HG02981 (cell line): ENCODE results near the gene MAGT1.
"Not testable (repeated sequence)": the region's sequence is repeated elsewhere in the genome, so short reads cannot be mapped to it uniquely, and the experiment has no call there.

ENCODE experiments used
- ATAC-seq: cut with Tn5 transposase; IDR thresholded peaks from one replicate; pipeline ENCODE4 v1.9.1; 2021; ENCODE audit warnings: mild to moderate bottlenecking, moderate library complexity; ENCODE audit not compliant: unreplicated experiment

Gene MAGT1

DNA sequence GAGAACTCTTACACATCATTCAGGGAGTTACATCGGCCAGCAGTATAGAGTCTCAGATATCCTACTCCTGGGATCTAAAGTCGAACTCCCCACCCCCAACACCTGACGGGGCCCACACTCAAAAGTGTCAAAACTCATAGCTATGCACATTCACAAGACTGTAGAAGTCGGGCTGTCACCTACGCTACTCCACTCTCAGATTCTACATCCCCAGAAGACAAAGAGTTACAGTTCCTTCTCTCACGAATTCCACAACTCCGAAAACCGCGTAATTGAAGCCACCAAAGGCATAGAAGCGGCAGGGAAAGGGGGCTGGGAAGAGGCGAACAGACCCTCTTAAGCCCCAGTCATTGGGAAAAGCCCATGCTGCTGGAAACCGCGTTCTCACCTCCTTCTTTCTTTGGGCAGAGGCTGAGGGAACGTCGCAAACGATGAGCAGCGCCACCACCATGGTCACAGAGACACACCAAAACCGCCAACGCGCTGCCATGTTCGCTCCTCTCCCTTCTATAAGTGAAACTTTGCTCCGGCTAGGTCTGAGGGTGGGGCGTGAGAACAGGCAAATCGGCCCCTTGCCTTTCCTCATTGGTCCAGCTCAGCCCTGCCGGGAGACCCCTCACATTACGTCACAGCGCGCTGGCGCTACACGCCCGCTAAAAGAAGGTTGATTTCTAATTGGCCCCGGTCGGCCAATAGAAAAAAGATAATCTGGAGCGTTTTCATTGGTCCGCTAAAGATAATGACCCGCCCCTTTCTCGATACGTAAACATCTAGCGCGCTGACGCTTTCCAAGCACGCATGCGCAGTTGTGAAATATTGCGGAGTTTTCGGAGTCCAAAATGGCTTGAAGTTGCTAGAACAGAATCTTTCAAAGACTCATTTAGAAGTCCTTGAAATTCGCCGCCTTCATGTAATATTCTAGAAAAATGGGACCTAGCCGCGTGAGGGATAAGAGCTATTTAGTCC lies at the start of gene MAGT1:
TSS of gene MAGT1 (minus strand) at position 515 of the 966 bp plus-strand sequence. CDS start at position 490, 25 bp downstream.
- ATAC-seq, result peak; percentile 88

- ATAC-seq, result not testable (repeated sequence)
Observed at GRCh38 chrX:77945031-77945430, 49.8 kb upstream of the MAGT1 start.

DNA sequence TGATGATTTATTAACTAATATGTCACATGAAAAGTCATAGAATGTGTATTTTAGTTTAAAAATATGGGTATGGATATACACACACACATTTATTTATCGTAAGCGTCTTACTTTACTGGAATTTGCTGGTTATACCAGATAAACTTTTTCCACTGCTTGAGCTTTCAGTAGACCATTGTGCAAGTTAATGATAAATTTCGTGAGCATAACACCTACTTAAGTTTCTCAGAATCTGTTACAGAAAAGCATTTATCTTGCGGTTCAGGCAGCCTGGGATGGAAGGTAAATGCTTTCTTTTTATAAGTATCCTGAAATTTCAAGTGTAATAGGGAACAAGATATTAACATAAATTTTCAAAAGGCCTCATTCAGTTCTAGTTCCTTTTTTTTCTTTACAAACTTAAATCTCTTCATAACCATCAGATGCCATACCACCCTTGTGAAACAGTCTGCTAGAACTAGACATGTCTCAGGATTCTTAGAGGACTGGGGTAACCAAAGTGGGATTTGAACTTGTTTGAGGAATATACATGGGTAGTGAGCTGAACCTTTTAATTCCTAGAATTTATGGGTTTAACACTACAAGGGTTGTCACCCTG lies 42.9 kb upstream of the MAGT1 start:
- ATAC-seq, result no peak

- no peak for ATAC-seq
Observed at GRCh38 chrX:77937291-77937690, 42.1 kb upstream of the MAGT1 start.

GRCh38 chrX:77936299-77936698 lies 41.1 kb upstream of the MAGT1 start:
- ATAC-seq, result no peak

- ATAC-seq, result no peak
Observed at GRCh38 chrX:77935886-77936285, 40.7 kb upstream of the MAGT1 start.

- ATAC-seq, result no peak
Observed at GRCh38 chrX:77930581-77930980, 35.3 kb upstream of the MAGT1 start.

DNA sequence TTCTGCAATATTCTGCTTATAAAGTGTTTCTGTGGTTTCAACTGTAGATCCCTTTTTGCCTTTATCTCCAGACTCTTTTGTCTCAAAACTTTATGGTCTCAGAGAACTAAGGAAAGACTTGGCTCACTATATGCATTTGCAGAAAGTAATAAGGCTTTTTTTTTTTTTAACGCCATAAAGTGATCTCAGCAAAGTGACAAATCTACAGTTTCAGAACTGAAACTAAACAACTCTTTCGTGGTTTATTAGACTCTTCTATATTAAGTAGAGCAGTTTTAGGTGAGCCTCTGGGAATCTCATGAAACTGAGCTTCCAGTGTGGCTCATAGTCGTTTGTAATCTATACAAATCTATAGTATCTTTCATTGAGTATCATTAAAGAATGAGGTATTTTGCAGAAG lies 30.5 kb upstream of the MAGT1 start:
- no peak for ATAC-seq

DNA sequence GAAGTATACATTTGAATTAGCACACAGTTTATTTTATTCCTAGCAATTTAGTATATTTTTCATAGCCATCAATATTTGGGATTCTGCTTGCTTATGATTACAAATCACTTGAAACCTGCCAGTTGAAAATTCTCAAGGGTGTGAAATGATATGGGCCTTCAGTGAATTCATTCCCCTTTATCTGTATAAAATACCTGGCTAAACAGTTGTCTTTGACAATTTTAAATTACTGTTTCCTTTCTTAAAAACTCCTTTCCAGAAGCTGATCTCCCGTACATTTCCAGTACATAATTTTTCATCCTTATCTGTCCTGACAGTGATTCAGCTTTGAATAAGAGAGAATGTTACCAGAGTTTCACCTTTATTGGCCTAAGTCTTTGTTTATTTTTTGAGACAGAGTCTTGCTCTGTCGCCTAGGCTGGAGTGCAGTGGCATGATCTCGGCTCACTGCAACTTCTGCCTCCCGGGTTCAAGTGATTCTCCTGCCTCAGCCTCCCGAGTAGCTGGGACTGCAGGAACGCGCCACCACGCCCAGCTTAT lies 29.2 kb upstream of the MAGT1 start:
- no peak for ATAC-seq

DNA sequence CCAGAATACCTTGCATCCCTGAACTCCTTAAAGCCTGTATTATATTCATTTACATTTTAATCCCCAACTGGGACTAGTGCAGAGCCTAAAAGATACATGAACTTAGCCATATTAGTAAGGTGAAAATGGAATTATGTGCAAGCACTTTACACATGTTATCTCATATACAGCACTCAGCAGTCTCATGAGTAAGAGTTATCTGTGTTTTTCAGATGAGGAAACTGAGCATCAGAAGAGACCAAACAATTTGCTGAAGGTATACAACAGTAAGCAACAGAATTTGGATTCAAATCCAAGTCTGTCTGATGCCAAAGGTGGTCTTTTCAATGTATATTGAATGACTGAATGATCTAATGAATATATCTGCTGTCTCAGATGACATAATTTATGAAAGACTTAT lies 27.6 kb upstream of the MAGT1 start:
- no peak for ATAC-seq

- not testable (repeated sequence) for ATAC-seq
Observed at GRCh38 chrX:77919370-77919769, 24.1 kb upstream of the MAGT1 start.

DNA sequence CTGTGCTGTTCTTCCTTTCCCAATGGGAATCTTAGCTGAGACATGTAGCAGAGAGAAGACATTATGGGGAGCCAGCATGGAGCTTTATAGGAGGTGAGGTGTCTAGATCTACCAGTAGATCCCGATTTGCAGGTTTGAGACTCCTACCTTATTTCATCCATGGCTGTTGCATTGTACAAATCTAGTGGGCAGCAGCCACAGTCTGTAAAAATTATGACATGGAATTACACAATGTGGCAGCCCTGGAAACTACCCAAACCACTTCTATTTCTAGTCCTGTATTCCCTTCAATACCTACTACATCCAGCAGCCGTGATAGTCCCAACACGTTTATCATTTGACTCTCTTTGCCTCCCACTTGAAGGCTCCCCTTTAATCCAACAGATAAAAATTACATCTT lies 23.3 kb upstream of the MAGT1 start:
- ATAC-seq, result no peak

- ATAC-seq, result no peak
Observed at GRCh38 chrX:77917294-77917933, 22.2 kb upstream of the MAGT1 start.

DNA sequence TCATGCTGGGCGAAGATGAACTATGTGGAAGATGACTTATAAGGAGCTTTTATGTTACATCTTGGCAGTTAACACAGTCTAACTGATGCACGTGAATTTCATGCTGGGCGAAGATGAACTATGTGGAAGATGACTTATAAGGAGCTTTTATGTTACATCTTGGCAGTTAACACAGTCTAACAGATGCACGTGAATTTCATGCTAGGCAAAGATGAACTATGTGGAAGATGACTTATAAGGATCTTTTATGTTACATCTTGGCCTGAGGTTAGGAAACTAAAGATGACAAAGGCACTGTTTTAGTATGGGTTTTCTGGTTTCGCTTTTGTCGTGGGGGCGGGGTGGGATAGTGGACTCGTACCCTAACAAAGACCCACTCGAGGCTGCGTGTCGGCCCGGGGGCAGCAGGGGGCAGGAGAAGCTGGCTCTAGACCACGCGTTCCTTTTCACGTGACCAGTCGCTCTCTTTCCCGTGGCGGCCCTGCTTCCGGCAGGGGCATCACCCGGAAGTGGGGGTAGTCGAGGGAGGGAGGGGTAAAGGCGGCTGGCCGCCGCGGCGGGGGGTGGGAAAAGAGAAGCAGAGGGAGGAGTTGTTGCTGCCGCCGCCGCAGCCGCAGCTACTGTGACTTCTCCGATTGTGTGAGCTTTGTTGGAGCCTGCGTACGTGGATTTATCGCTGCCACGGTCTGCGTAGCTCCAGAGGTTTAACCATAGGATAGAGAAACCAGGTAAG lies 15.0 kb upstream of the MAGT1 start, which contains the start of gene ATP7A:
TSS of gene ATP7A (plus strand) at position 586 of the 733 bp plus-strand sequence. CDS start 60,949 bp downstream, outside the sequence.
- ATAC-seq, result peak; percentile 94

- no peak for ATAC-seq
Observed at GRCh38 chrX:77901506-77901905, 6.3 kb upstream of the MAGT1 start.

GRCh38 chrX:77900688-77901087 lies 5.5 kb upstream of the MAGT1 start:
- no peak for ATAC-seq

DNA sequence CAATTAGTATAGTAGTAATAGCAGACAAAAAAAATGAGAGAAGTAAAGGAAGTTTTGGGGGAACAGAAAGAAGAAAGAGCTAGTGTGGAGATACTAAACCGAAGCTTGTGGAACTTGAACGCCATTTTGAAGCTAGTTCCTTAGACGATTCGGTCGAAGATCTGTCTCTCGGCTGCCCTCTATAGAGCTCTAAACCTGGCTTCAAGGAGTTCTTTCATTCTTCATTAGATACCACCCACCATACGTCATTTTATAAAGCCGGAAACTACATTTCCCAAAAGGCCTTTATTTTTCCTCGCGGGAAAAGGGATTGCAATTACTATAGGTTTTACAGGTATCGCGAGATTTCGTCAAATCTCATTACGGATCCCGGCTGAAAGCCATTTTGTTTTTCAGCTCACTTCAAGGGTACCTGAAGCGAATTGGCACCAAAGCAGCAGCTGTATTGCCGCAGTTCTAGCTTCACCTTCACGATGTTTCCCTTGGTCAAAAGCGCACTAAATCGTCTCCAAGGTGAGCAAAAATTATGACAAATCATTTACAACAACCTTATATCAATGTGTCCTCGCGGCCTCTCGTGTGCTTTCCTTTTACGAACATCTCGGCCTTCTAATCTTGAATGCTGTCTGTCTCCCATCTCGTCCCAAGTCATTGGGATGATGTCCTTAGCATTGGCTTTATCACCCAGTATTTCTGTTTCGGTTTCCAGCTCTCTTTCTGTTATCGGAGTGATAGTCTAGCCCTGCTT lies 4.0 kb upstream of the MAGT1 start, which contains the start of gene COX7B:
TSS of gene COX7B (plus strand) at position 388 of the 748 bp plus-strand sequence. CDS start at position 474, 86 bp downstream.
- peak; percentile 63 for ATAC-seq

DNA sequence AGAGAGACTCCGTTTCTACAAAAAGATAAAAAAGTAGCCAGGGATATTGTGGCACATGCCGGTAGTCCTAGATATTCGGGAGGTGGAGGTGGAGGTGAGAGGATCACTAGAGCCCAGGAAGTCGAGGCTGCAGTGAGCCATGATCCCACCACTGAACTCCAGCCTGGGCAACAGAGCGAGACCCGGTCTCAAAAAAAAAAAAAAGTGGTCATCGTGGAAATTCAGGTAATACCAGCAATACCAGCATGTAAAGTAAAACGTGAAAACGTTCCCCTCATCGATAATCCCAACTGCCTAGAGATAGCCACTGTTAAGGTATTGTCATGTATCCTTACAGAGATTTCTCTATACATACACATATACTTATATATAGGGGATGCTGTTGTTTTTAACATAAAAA lies 1.5 kb downstream of the MAGT1 start:
- ATAC-seq, result no peak

GRCh38 chrX:77892887-77893286 lies 2.3 kb downstream of the MAGT1 start:
- ATAC-seq, result no peak

GRCh38 chrX:77881418-77881817 lies 13.8 kb downstream of the MAGT1 start:
- not testable (repeated sequence) for ATAC-seq
